Occipital lobe (tissue), 3 donors: ENCODE data around the gene RHBDL3. TPM values are rescaled to one million over a fixed set of nuclear protein-coding genes. Genes with fewer than 3 reads are reported as not detected.

ENCODE experiments used
- DNase-seq: peaks from one replicate; lab custom pipeline; 2025; lab: John Stamatoyannopoulos, UW
- small RNA-seq: library from RNA; depleted of rRNA; stranded (forward); fragments of <200 nt; gene quantifications from one replicate; pipeline ENCODE3, GENCODE V24; 2014
- total RNA-seq: library from RNA; depleted of rRNA; stranded (reverse); fragments of >200 nt; gene quantifications from one replicate; pipeline ENCODE4 v1.2.3, GENCODE V29; 2014

RHBDL3 gene
- total RNA-seq, 1 donor from 2014 or later, result 1.6 TPM

DNA sequence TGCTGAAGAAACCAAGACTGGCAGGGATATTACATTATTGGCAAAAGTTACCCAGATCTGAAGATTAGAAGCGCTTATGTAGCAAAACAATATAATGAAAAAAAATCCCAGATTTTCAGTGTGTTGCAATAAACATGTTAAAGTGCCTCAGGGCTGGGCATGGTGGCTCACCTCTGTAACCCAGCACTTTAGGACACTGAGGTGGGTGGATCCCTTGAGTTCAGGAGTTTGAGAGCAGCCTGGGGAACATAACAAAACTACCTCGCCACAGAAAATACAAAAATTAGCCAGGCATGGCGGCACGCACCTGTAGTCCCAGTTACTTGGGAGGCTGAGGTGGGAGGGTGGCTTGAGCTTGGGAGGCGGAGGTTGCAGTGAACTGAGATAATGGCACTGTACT is 91.1 kb downstream of the RHBDL3 start:
- no peak for DNase-seq

DNA sequence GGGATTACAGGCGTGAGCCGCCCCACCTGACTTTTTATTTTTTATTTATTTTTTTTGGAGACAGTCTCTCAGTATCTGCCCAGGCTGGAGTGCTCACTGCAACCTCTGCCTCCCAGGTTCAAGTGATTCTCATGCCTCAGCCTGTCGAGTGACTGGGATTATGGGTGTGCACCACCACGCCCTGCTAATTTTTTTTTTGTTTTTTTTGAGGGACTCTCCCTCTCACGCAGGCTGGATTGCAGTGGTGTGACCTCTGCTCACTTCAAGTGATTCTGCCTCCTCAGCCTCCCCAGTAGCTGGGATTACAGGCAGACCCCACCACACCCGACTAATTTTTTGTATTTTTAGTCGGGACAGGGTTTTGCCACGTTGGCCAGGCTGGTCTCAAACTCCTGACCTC is 92.0 kb downstream of the RHBDL3 start:
- DNase-seq, result no peak

DNA sequence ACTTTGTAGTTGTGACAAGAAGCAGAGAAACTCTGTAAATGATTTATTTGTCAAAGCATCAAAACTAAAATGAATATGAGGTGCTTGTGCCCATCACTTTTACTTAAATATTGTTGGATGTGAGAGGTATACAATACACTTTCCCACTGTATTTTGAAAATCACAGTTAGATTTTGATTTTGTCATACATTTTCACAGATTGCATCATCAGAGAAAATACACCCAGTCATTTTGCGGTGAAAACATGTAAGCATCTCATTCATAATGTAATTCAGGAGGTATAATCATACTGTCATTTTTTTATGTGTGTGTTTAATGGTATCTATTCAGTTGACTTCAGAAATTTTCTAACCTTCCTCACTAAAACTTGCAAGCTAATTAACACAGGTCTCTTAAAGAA is 95.6 kb downstream of the RHBDL3 start:
- no peak for DNase-seq

DNA sequence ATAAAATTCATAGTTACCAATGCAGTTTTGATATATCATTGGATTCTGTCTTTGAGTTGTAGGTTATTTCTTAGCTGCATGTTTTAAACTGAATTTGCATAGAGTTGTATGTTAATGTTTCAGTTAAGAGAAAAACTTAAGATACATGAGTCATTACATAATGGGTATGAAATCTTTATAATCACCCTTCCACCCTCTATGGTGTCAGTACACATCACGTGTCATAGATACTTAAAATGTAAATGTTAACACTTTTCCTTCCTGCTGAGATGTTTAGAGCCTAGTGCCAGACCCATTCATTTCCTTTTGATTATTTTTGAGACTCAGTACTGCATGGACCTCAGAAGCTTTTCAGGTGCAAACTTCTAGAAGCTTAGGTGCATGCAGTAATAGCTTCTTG is 104.8 kb downstream of the RHBDL3 start:
- DNase-seq, result no peak

Small RNAs within 50 kb of the gene (small RNA-seq; reads per million reads assigned to genes)
- not detected for gene UBL5P2

Other genes starting within 250 kb of the RHBDL3 start
- gene RHOT1, start 123.3 kb upstream of the RHBDL3 start, total RNA-seq, result 131 TPM
- 37.3 TPM for gene C17orf75, start 76.3 kb downstream of the RHBDL3 start, total RNA-seq
- 117 TPM for gene ZNF207, start 84.3 kb downstream of the RHBDL3 start, total RNA-seq
- gene PSMD11, start 178.7 kb downstream of the RHBDL3 start, total RNA-seq, result 53.2 TPM
- 255 TPM for gene CDK5R1, start 221.2 kb downstream of the RHBDL3 start, total RNA-seq